HepG2 (cell line): ENCODE data around the gene CCDC142. TPM values are rescaled to one million over a fixed set of nuclear protein-coding genes. Genes with fewer than 3 reads are reported as not detected.
A peak's percentile ranks its signal among the peaks of the same experiment; 100 is the strongest.

Source experiments
- ATRX ChIP-seq: sonication (generic); formaldehyde crosslinking; IDR thresholded peaks from 2 replicates; pipeline ENCODE4 v1.4.0; 2020; ENCODE audit warnings: missing genetic modification reagents, borderline replicate concordance
- CCAR2 ChIP-seq: fragments of 200-400 bp; formaldehyde crosslinking; optimal IDR thresholded peaks from 2 replicates; pipeline ENCODE3; 2018; ENCODE audit warnings: low read depth, mild to moderate bottlenecking, low read length, moderate library complexity
- CHD2 ChIP-seq: IDR thresholded peaks from 2 replicates; pipeline ENCODE4 v1.6.1; 2011; ENCODE audit warnings: low read depth, low read length, improper control_type of control experiment
- CREB3 ChIP-seq: sonication (generic); formaldehyde crosslinking; IDR thresholded peaks from 2 replicates; pipeline ENCODE4 v1.5.0; 2020; ENCODE audit warnings: missing genetic modification reagents
- JDP2 ChIP-seq: sonication (generic); formaldehyde crosslinking; IDR thresholded peaks from 2 replicates; pipeline ENCODE4 v1.8.1; 2022; ENCODE audit warnings: missing genetic modification reagents, borderline replicate concordance
- MED8 ChIP-seq: sonication (generic); formaldehyde crosslinking; IDR thresholded peaks from 2 replicates; pipeline ENCODE4 v1.8.1; 2023; ENCODE audit warnings: mild to moderate bottlenecking, missing genetic modification reagents; ENCODE audit not compliant: insufficient replicate concordance
- MEIS1 ChIP-seq: sonication (generic); formaldehyde crosslinking; IDR thresholded peaks from 2 replicates; pipeline ENCODE4 v1.9.0; 2021; ENCODE audit warnings: mild to moderate bottlenecking, missing genetic modification reagents, moderate library complexity, borderline replicate concordance
- PAX8 ChIP-seq: sonication (generic); formaldehyde crosslinking; IDR thresholded peaks from 2 replicates; pipeline ENCODE4 v1.8.0; 2022; ENCODE audit warnings: mild to moderate bottlenecking, missing genetic modification reagents, borderline replicate concordance
- SRY ChIP-seq: sonication (generic); formaldehyde crosslinking; IDR thresholded peaks from 2 replicates; pipeline ENCODE4 v1.8.0; 2022; ENCODE audit warnings: mild to moderate bottlenecking, missing genetic modification reagents
- STAT5B ChIP-seq: sonication (generic); formaldehyde crosslinking; IDR thresholded peaks from 2 replicates; pipeline ENCODE4 v1.4.0; 2020; ENCODE audit warnings: missing genetic modification reagents
- ZNF101 ChIP-seq: sonication (generic); formaldehyde crosslinking; IDR thresholded peaks from 2 replicates; pipeline ENCODE4 v1.4.0; 2020; ENCODE audit warnings: mild to moderate bottlenecking, low read depth, missing genetic modification reagents, borderline replicate concordance
- ZNF350 ChIP-seq: sonication (generic); formaldehyde crosslinking; IDR thresholded peaks from 2 replicates; pipeline ENCODE4 v1.4.0; 2020; ENCODE audit warnings: mild to moderate bottlenecking, low read depth, missing genetic modification reagents, borderline replicate concordance
- ZNF607 ChIP-seq: sonication (generic); formaldehyde crosslinking; IDR thresholded peaks from 2 replicates; pipeline ENCODE4 v1.5.1; 2020; ENCODE audit warnings: missing genetic modification reagents, mild to moderate bottlenecking, borderline replicate concordance
- ZNF616 ChIP-seq: sonication (generic); formaldehyde crosslinking; IDR thresholded peaks from 2 replicates; pipeline ENCODE4 v1.5.0; 2020; ENCODE audit warnings: low read depth, mild to moderate bottlenecking, missing genetic modification reagents
- ZNF652 ChIP-seq: IDR thresholded peaks from 2 replicates; pipeline ENCODE4 v1.6.1; 2016; ENCODE audit warnings: low read depth, borderline replicate concordance
- ZNF720 ChIP-seq: sonication (generic); formaldehyde crosslinking; IDR thresholded peaks from 2 replicates; pipeline ENCODE4 v1.4.0; 2020; ENCODE audit warnings: missing genetic modification reagents
- ZNF772 ChIP-seq: sonication (generic); formaldehyde crosslinking; IDR thresholded peaks from 2 replicates; pipeline ENCODE4 v1.5.0; 2020; ENCODE audit warnings: mild to moderate bottlenecking, missing genetic modification reagents
- ZNF816 ChIP-seq: sonication (generic); formaldehyde crosslinking; IDR thresholded peaks from 2 replicates; pipeline ENCODE4 v1.8.0; 2022; ENCODE audit warnings: missing genetic modification reagents, mild to moderate bottlenecking, borderline replicate concordance
- ZNF891 ChIP-seq: sonication (generic); formaldehyde crosslinking; IDR thresholded peaks from 2 replicates; pipeline ENCODE4 v1.5.0; 2020; ENCODE audit warnings: mild to moderate bottlenecking, missing genetic modification reagents
- ZSCAN25 ChIP-seq: sonication (generic); formaldehyde crosslinking; IDR thresholded peaks from 2 replicates; pipeline ENCODE4 v1.8.0; 2022; ENCODE audit warnings: mild to moderate bottlenecking, missing genetic modification reagents
- polyA plus RNA-seq, 8 experiments: library from polyadenylated mRNA; depleted of rRNA in 3 of 8; stranded (reverse) in 7 of 8; unstranded in 1 of 8; fragments of >200 nt; fragmentation: Illumina TruSeq in 4 of 8; extraction: Trizol in 4 of 8; gene quantifications; 2 replicates each; pipeline versions ENCODE4 v1.2.1 to v1.2.3, GENCODE V29; 2011 to 2016; ENCODE audit warnings: low read depth in 4 of 8, missing spikeins in 1 of 8, mixed read lengths in 1 of 8; ENCODE audit not compliant: insufficient read depth in 1 of 8
- total RNA-seq, 5 experiments: library from RNA; depleted of rRNA; stranded (reverse); fragments of >200 nt; fragmentation: Illumina TruSeq; extraction: Trizol; gene quantifications; 2 replicates each; pipeline ENCODE4 v1.2.3, GENCODE V29; 2016; ENCODE audit warnings: low read depth in 1 of 5
- TF ChIP-seq, protein P1 (sequence below): IDR thresholded peaks from 2 replicates; pipeline ENCODE4 v1.6.1; 2016; ENCODE audit warnings: low read depth, borderline replicate concordance
- TF ChIP-seq, protein P2 (sequence below): sonication (generic); formaldehyde crosslinking; IDR thresholded peaks from 2 replicates; pipeline ENCODE4 v1.4.0; 2020; ENCODE audit warnings: missing genetic modification reagents
- TF ChIP-seq, protein P3 (sequence below): sonication (generic); formaldehyde crosslinking; conservative IDR thresholded peaks from 2 replicates; pipeline ENCODE4 v1.8.1; 2023; ENCODE audit warnings: missing genetic modification reagents
- TF ChIP-seq, protein P4 (sequence below): sonication (generic); formaldehyde crosslinking; IDR thresholded peaks from 2 replicates; pipeline ENCODE4 v1.5.0; 2020; ENCODE audit warnings: mild to moderate bottlenecking, missing genetic modification reagents, borderline replicate concordance

The CCDC142 gene
- total and polyA plus RNA-seq, 2 of the 13 experiments (the other 11 are each of a cell fraction or from before 2014, with no cell fraction given): 14.7 to 30.4 TPM

GRCh38 chr2:74457549-74458131, 25.2 kb downstream of the CCDC142 start (continued):
- TF ChIP-seq ZNF607 (no peak), JDP2 (no peak; the same call in 1 of the 2 replicates), CCAR2 (no peak), ZNF101 (no peak), ZNF652 (CRISPR knock-in tag) (peak; percentile 84), ZNF720 (CRISPR knock-in tag) (peak; percentile 21; the same call in 1 of the 2 replicates), STAT5B (CRISPR knock-in tag) (no peak), ZNF350 (CRISPR knock-in tag) (peak; percentile 84; the same call in 1 of the 2 replicates), MEIS1 (CRISPR knock-in tag) (peak; percentile 82; the same call in 1 of the 2 replicates), ZSCAN25 (no peak; the same call in none of the 2 replicates), MED8 (peak; percentile 23), ZNF816 (CRISPR knock-in tag) (peak; percentile 80; the same call in 1 of the 2 replicates), ZNF891 (peak; percentile 72), ZNF616 (no peak), ZNF772 (CRISPR knock-in tag) (no peak; the same call in 1 of the 2 replicates), CHD2 (peak; percentile 53; the same call in 1 of the 2 replicates), PAX8 (CRISPR knock-in tag) (no peak; the same call in none of the 2 replicates), SRY (peak; percentile 93), CREB3 (CRISPR knock-in tag) (no peak), ATRX (CRISPR knock-in tag) (no peak)
- TF ChIP-seq, protein P1, sequence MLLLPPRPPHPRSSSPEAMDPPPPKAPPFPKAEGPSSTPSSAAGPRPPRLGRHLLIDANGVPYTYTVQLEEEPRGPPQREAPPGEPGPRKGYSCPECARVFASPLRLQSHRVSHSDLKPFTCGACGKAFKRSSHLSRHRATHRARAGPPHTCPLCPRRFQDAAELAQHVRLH (CRISPR knock-in tag): peak; percentile 66; the same call in 1 of the 2 replicates
- TF ChIP-seq, protein P2, sequence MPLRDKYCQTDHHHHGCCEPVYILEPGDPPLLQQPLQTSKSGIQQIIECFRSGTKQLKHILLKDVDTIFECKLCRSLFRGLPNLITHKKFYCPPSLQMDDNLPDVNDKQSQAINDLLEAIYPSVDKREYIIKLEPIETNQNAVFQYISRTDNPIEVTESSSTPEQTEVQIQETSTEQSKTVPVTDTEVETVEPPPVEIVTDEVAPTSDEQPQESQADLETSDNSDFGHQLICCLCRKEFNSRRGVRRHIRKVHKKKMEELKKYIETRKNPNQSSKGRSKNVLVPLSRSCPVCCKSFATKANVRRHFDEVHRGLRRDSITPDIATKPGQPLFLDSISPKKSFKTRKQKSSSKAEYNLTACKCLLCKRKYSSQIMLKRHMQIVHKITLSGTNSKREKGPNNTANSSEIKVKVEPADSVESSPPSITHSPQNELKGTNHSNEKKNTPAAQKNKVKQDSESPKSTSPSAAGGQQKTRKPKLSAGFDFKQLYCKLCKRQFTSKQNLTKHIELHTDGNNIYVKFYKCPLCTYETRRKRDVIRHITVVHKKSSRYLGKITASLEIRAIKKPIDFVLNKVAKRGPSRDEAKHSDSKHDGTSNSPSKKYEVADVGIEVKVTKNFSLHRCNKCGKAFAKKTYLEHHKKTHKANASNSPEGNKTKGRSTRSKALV (CRISPR knock-in tag): peak; percentile 72
- TF ChIP-seq, protein P3, sequence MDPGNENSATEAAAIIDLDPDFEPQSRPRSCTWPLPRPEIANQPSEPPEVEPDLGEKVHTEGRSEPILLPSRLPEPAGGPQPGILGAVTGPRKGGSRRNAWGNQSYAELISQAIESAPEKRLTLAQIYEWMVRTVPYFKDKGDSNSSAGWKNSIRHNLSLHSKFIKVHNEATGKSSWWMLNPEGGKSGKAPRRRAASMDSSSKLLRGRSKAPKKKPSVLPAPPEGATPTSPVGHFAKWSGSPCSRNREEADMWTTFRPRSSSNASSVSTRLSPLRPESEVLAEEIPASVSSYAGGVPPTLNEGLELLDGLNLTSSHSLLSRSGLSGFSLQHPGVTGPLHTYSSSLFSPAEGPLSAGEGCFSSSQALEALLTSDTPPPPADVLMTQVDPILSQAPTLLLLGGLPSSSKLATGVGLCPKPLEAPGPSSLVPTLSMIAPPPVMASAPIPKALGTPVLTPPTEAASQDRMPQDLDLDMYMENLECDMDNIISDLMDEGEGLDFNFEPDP (CRISPR knock-in tag): no peak
- TF ChIP-seq, protein P4, sequence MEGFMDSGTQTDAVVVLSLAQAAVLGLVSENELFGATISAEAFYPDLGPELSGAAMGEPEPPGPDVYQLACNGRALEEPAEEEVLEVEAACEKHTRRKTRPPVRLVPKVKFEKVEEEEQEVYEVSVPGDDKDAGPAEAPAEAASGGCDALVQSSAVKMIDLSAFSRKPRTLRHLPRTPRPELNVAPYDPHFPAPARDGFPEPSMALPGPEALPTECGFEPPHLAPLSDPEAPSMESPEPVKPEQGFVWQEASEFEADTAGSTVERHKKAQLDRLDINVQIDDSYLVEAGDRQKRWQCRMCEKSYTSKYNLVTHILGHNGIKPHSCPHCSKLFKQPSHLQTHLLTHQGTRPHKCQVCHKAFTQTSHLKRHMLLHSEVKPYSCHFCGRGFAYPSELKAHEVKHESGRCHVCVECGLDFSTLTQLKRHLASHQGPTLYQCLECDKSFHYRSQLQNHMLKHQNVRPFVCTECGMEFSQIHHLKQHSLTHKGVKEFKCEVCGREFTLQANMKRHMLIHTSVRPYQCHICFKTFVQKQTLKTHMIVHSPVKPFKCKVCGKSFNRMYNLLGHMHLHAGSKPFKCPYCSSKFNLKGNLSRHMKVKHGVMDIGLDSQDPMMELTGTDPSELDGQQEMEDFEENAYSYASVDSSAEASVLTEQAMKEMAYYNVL (CRISPR knock-in tag): no peak
